ENCODE measurements around the gene SPATA31A5.
"Not testable (repeated sequence)": the region's sequence is repeated elsewhere in the genome, so short reads cannot be mapped to it uniquely, and the experiment has no call there.

The SPATA31A5 gene

GRCh38 chr9:60914107-60914506, at the start of gene SPATA31A5:
Gene SPATA31A5 (plus strand): TSS chr9:60914407. CDS start chr9:60914436, 29 bp downstream.
- H3K27ac Mint-ChIP-seq; H3K27me3 Mint-ChIP-seq; H3K36me3 Mint-ChIP-seq; H3K4me3 Mint-ChIP-seq; DNase-seq; H3K4me1 Mint-ChIP-seq; H3K9me3 Mint-ChIP-seq; ATAC-seq (replicated peaks): not testable (repeated sequence)

DNA sequence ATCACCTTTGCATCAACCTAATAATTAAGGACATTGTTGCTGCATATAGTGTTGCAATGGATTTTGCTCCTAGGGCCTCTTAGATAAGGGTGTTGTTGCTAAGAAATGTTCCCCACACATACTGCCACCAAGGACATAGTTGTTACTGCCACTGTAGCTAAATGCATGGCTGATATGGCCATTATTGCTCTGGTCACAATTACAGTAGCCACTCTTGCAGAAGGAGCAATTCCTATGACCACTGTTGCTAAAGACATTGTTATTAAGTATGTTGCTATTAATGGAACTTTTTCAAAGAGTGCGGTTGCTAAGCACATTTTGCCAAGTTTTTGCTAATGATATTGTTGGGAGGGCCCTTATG, 48.8 kb downstream of the SPATA31A5 start:
- not testable (repeated sequence) for DNase-seq, H3K4me3 Mint-ChIP-seq

DNA sequence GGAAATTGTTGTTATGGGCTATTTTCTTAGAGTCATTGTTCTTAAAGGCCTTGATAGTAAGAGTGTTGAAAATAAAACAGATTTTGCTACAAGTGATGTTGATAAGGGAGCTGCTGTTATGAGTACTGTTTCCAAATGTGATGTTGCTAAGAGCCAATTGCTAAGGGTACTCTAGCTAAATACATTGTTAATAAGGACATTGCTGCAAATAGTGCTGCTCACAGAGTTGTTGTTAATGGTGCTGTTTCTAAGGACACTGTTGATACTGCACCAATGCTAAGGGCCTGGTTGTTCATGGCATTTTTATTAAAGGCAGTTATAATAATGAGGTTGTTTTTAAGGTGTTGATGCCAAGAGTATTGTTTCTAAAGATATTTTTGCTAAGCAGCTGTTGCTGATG, 52.2 kb downstream of the SPATA31A5 start:
- H3K27ac Mint-ChIP-seq; ATAC-seq (replicated peaks); H3K9me3 Mint-ChIP-seq; H3K27me3 Mint-ChIP-seq; H3K36me3 Mint-ChIP-seq; DNase-seq; H3K4me1 Mint-ChIP-seq; H3K4me3 Mint-ChIP-seq: not testable (repeated sequence)

More for the DNA sequence above, 48.8 kb downstream of the SPATA31A5 start:
- not testable (repeated sequence) for H3K36me3 Mint-ChIP-seq; H3K27ac Mint-ChIP-seq; H3K27me3 Mint-ChIP-seq; ATAC-seq (replicated peaks); H3K4me1 Mint-ChIP-seq; H3K9me3 Mint-ChIP-seq

Measured in stimulated activated naive B cell treated with anti-CD40 and anti-IgM and Interleukin-4, amounts not matched to agents 10 μg/mL and 1 μg/mL and 100 μg/mL, for 72 hours (primary cell).